Forelimb muscle (tissue), 1 donor: ENCODE measurements around the gene DNM3. TPM values are rescaled to one million over a fixed set of nuclear protein-coding genes. Genes with fewer than 3 reads are reported as not detected.

Source experiments
- DNase-seq: peaks from one replicate; pipeline ENCODE4 v3.0.0-alpha.2; 2013; ENCODE audit warnings: low read depth
- polyA plus RNA-seq: library from polyadenylated mRNA; unstranded; fragments of 120-200 nt; gene quantifications from one replicate; pipeline ENCODE4 v1.2.1, GENCODE V29; 2013; ENCODE audit not compliant: insufficient read length

DNM3 gene
- polyA plus RNA-seq, 1 donor, result 3.0 TPM

GRCh38 chr1:171919891-171920887, 78.9 kb downstream of the DNM3 start:
- no peak for DNase-seq

GRCh38 chr1:171922999-171923398, 81.7 kb downstream of the DNM3 start:
- no peak for DNase-seq

- DNase-seq, result no peak
Measured at GRCh38 chr1:171929121-171929520, 87.8 kb downstream of the DNM3 start.

- DNase-seq, result no peak
Measured at GRCh38 chr1:171931752-171932151, 90.5 kb downstream of the DNM3 start.

- DNase-seq, result no peak
Measured at GRCh38 chr1:171934664-171935063, 93.4 kb downstream of the DNM3 start.

GRCh38 chr1:171935086-171935485, 93.8 kb downstream of the DNM3 start:
- no peak for DNase-seq

- DNase-seq, result no peak
Measured at GRCh38 chr1:171935664-171936063, 94.4 kb downstream of the DNM3 start.

GRCh38 chr1:171937938-171938337, 96.6 kb downstream of the DNM3 start:
- DNase-seq, result no peak

GRCh38 chr1:171939740-171940139, 98.4 kb downstream of the DNM3 start:
- DNase-seq, result no peak

- no peak for DNase-seq
Measured at GRCh38 chr1:171940368-171940767, 99.1 kb downstream of the DNM3 start.

GRCh38 chr1:171941920-171942319, 100.6 kb downstream of the DNM3 start:
- no peak for DNase-seq

GRCh38 chr1:171943973-171944561, 102.8 kb downstream of the DNM3 start:
- DNase-seq, result no peak

- no peak for DNase-seq
Measured at GRCh38 chr1:171948511-171948910, 107.2 kb downstream of the DNM3 start.

- DNase-seq, result no peak
Measured at GRCh38 chr1:171949316-171949715, 108.0 kb downstream of the DNM3 start.

- no peak for DNase-seq
Measured at GRCh38 chr1:171953835-171954234, 112.5 kb downstream of the DNM3 start.

GRCh38 chr1:171954361-171954760, 113.1 kb downstream of the DNM3 start:
- no peak for DNase-seq

- DNase-seq, result no peak
Measured at GRCh38 chr1:171961861-171962260, 120.6 kb downstream of the DNM3 start.

GRCh38 chr1:171963762-171964161, 122.5 kb downstream of the DNM3 start:
- DNase-seq, result no peak

- no peak for DNase-seq
Measured at GRCh38 chr1:171965777-171966176, 124.5 kb downstream of the DNM3 start.

- no peak for DNase-seq
Measured at GRCh38 chr1:171966426-171967220, 125.3 kb downstream of the DNM3 start.

- DNase-seq, result no peak
Measured at GRCh38 chr1:171969226-171969625, 127.9 kb downstream of the DNM3 start.

GRCh38 chr1:171969813-171970212, 128.5 kb downstream of the DNM3 start:
- DNase-seq, result no peak
